Activated naive CD8-positive, alpha-beta T cell (primary cell): Measurements from ENCODE around the gene FNBP1.
A peak's percentile ranks its signal among the peaks of the same experiment; 100 is the strongest.

Experiments used
- H3K27ac Mint-ChIP-seq: one replicate; pipeline ENCODE4 v1.8.0; 2021; ENCODE audit warnings: mixed read lengths
- H3K27me3 Mint-ChIP-seq: one replicate; pipeline ENCODE4 v1.8.0; 2021; ENCODE audit warnings: mixed read lengths
- H3K36me3 Mint-ChIP-seq: one replicate; pipeline ENCODE4 v1.8.0; 2021; ENCODE audit warnings: mixed read lengths
- H3K4me1 Mint-ChIP-seq: one replicate; pipeline ENCODE4 v1.8.0; 2021; ENCODE audit warnings: low read depth, mixed read lengths
- H3K4me3 Mint-ChIP-seq: one replicate; pipeline ENCODE4 v1.8.0; 2021; ENCODE audit warnings: mild to moderate bottlenecking, mixed read lengths
- H3K9me3 Mint-ChIP-seq: one replicate; pipeline ENCODE4 v1.8.0; 2021; ENCODE audit warnings: low read depth, mixed read lengths

FNBP1 gene

GRCh38 chr9:129874261-129875101 lies 168.5 kb downstream of the FNBP1 start:
- Mint-ChIP-seq H3K27me3 (no peaks in the 10 kb centered on the region), H3K36me3 (no peaks in the 10 kb centered on the region), H3K4me1 (peaks cover 36% of the 10 kb centered on the region)

GRCh38 chr9:129873563-129874190 lies 169.3 kb downstream of the FNBP1 start:
- Mint-ChIP-seq H3K4me3 (no peak overlapping the region), H3K4me1 (peaks cover 43% of the 10 kb centered on the region), H3K27me3 (no peaks in the 10 kb centered on the region), H3K9me3 (no peaks in the 10 kb centered on the region), H3K36me3 (no peaks in the 10 kb centered on the region), H3K27ac (peak overlapping the region; percentile 34)

More at GRCh38 chr9:129874261-129875101, 168.5 kb downstream of the FNBP1 start:
- Mint-ChIP-seq H3K9me3 (no peaks in the 10 kb centered on the region), H3K4me3 (no peak overlapping the region), H3K27ac (no peak overlapping the region)

GRCh38 chr9:129871046-129871445 lies 171.9 kb downstream of the FNBP1 start:
- H3K27me3 Mint-ChIP-seq: no peaks in the 10 kb centered on the region
- peak overlapping the region; percentile 36 for H3K4me3 Mint-ChIP-seq
- H3K36me3 Mint-ChIP-seq: peaks cover 2% of the 10 kb centered on the region
- H3K9me3 Mint-ChIP-seq: no peaks in the 10 kb centered on the region
- peak overlapping the region; percentile 64 for H3K27ac Mint-ChIP-seq
- peaks cover 63% of the 10 kb centered on the region for H3K4me1 Mint-ChIP-seq

- Mint-ChIP-seq H3K27ac (peak overlapping the region; percentile 96), H3K36me3 (peaks cover 2% of the 10 kb centered on the region), H3K9me3 (no peaks in the 10 kb centered on the region), H3K4me1 (peaks cover 75% of the 10 kb centered on the region), H3K27me3 (no peaks in the 10 kb centered on the region), H3K4me3 (peak overlapping the region; percentile 59)
These were observed 173.1 kb downstream of the FNBP1 start for GRCh38 chr9:129869585-129870501.

GRCh38 chr9:129868872-129869486 lies 174.0 kb downstream of the FNBP1 start:
- H3K4me1 Mint-ChIP-seq: peaks cover 72% of the 10 kb centered on the region
- no peaks in the 10 kb centered on the region for H3K27me3 Mint-ChIP-seq
- peaks cover 2% of the 10 kb centered on the region for H3K36me3 Mint-ChIP-seq
- peak overlapping the region; percentile 59 for H3K4me3 Mint-ChIP-seq
- peak overlapping the region; percentile 96 for H3K27ac Mint-ChIP-seq
- H3K9me3 Mint-ChIP-seq: no peaks in the 10 kb centered on the region

- peak overlapping the region; percentile 96 for H3K27ac Mint-ChIP-seq
- H3K27me3 Mint-ChIP-seq: no peaks in the 10 kb centered on the region
- no peaks in the 10 kb centered on the region for H3K9me3 Mint-ChIP-seq
- peaks cover 5% of the 10 kb centered on the region for H3K36me3 Mint-ChIP-seq
- peak overlapping the region; percentile 71 for H3K4me3 Mint-ChIP-seq
- H3K4me1 Mint-ChIP-seq: peaks cover 77% of the 10 kb centered on the region
These were observed 174.7 kb downstream of the FNBP1 start for GRCh38 chr9:129868023-129868871.

- Mint-ChIP-seq H3K9me3 (no peaks in the 10 kb centered on the region), H3K4me3 (peak overlapping the region; percentile 71), H3K4me1 (peaks cover 82% of the 10 kb centered on the region), H3K27me3 (no peaks in the 10 kb centered on the region), H3K27ac (peak overlapping the region; percentile 96), H3K36me3 (peaks cover 7% of the 10 kb centered on the region)
These were observed 175.6 kb downstream of the FNBP1 start for GRCh38 chr9:129867136-129868022.

GRCh38 chr9:129866394-129867135 lies 176.4 kb downstream of the FNBP1 start:
- Mint-ChIP-seq H3K4me1 (peaks cover 84% of the 10 kb centered on the region), H3K27me3 (no peaks in the 10 kb centered on the region), H3K27ac (peak overlapping the region; percentile 96), H3K4me3 (peak overlapping the region; percentile 60), H3K9me3 (no peaks in the 10 kb centered on the region), H3K36me3 (peaks cover 11% of the 10 kb centered on the region)

- Mint-ChIP-seq H3K4me1 (peaks cover 85% of the 10 kb centered on the region), H3K9me3 (no peaks in the 10 kb centered on the region), H3K4me3 (peak overlapping the region; percentile 60), H3K27ac (peak overlapping the region; percentile 96), H3K27me3 (no peaks in the 10 kb centered on the region), H3K36me3 (peaks cover 12% of the 10 kb centered on the region)
These were observed 177.2 kb downstream of the FNBP1 start for GRCh38 chr9:129865668-129866320.

GRCh38 chr9:129864991-129865647 lies 177.9 kb downstream of the FNBP1 start:
- peak overlapping the region; percentile 40 for H3K4me3 Mint-ChIP-seq
- H3K27me3 Mint-ChIP-seq: no peaks in the 10 kb centered on the region
- H3K4me1 Mint-ChIP-seq: peaks cover 83% of the 10 kb centered on the region
- no peaks in the 10 kb centered on the region for H3K9me3 Mint-ChIP-seq
- peaks cover 12% of the 10 kb centered on the region for H3K36me3 Mint-ChIP-seq
- H3K27ac Mint-ChIP-seq: peak overlapping the region; percentile 81

- Mint-ChIP-seq H3K27me3 (no peaks in the 10 kb centered on the region), H3K9me3 (no peaks in the 10 kb centered on the region), H3K4me3 (peak overlapping the region; percentile 67), H3K27ac (peak overlapping the region; percentile 82), H3K4me1 (peaks cover 69% of the 10 kb centered on the region), H3K36me3 (peaks cover 12% of the 10 kb centered on the region)
These were observed 179.8 kb downstream of the FNBP1 start for GRCh38 chr9:129863059-129863690.
